ENCODE data around the gene TWF2. TPM values are rescaled to one million over a fixed set of nuclear protein-coding genes. Genes with fewer than 3 reads are reported as not detected.

TWF2 gene
- total and polyA plus RNA-seq, 9 of the 15 experiments (the other 6 are each of a cell fraction or from before 2014, with no cell fraction given): 0.11 to 61.9 (median 29.7) TPM

DNA sequence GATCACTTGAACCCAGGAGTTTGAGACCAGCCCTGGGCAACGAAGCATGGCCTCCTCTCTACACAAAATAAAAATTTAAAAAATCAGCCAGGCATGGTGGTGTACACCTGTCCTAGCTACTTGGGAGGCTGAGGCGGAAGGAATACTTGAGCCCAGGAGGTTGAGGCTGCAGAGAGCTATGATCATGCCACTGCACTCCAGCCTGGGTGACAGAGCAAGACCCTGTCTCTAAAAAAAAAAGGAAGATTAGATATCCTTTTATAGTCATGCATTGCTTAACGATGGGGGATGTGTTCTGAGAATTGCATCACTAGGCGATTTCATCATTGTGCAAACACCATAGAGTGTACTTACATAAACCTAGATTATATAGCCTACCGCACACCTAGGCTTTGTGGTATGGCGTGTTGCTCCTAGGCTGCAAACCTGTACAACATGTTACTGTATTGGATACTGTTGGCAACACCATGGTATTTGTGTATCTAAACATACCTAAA, 28.4 kb downstream of the TWF2 start (continued):
- TF ChIP-seq, protein P1, sequence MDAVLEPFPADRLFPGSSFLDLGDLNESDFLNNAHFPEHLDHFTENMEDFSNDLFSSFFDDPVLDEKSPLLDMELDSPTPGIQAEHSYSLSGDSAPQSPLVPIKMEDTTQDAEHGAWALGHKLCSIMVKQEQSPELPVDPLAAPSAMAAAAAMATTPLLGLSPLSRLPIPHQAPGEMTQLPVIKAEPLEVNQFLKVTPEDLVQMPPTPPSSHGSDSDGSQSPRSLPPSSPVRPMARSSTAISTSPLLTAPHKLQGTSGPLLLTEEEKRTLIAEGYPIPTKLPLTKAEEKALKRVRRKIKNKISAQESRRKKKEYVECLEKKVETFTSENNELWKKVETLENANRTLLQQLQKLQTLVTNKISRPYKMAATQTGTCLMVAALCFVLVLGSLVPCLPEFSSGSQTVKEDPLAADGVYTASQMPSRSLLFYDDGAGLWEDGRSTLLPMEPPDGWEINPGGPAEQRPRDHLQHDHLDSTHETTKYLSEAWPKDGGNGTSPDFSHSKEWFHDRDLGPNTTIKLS (IDR thresholded peaks at IDR 0.05; ENCODE audit: borderline replicate concordance, low read depth): no peak
- TF ChIP-seq, protein P2, sequence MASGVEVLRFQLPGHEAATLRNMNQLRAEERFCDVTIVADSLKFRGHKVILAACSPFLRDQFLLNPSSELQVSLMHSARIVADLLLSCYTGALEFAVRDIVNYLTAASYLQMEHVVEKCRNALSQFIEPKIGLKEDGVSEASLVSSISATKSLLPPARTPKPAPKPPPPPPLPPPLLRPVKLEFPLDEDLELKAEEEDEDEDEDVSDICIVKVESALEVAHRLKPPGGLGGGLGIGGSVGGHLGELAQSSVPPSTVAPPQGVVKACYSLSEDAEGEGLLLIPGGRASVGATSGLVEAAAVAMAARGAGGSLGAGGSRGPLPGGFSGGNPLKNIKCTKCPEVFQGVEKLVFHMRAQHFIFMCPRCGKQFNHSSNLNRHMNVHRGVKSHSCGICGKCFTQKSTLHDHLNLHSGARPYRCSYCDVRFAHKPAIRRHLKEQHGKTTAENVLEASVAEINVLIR (CRISPR knock-in tag; IDR thresholded peaks at IDR 0.05): no peak
- TF ChIP-seq TEAD1 (CRISPR knock-in tag; IDR thresholded peaks at IDR 0.05) (no peak), NONO (IDR thresholded peaks at IDR 0.05; ENCODE audit: low read depth in 2 of 2, low read length in 1 of 2) (no peak), PRMT5 (CRISPR knock-in tag; IDR thresholded peaks at IDR 0.05) (no peak), ZNF239 (CRISPR knock-in tag; IDR thresholded peaks at IDR 0.05) (no peak), RNF2 (IDR thresholded peaks at IDR 0.05) (no peak), ZNF165 (CRISPR knock-in tag; IDR thresholded peaks at IDR 0.05; ENCODE audit: borderline replicate concordance) (no peak), FOXJ2 (tag; IDR thresholded peaks at IDR 0.05) (0 out of 2 replicates have a peak, but pooled peaks have one; percentile 18), CBX3 (IDR thresholded peaks at IDR 0.05; ENCODE audit: borderline replicate concordance in 1 of 2, low read length in 2 of 2) (no peak), RBM22 (IDR thresholded peaks at IDR 0.05; ENCODE audit: low read depth, low read length, poor library complexity, severe bottlenecking) (no peak), ATF7 (IDR thresholded peaks at IDR 0.05) (peak; percentile 86), TRIM24 (IDR thresholded peaks at IDR 0.05) (peak in 1 of 2 experiments; percentile 51; a peak in 1 of 4 replicates), ZNF507 (tag; conservative IDR thresholded peaks at IDR 0.05) (no peak)
- TF ChIP-seq, protein P3, sequence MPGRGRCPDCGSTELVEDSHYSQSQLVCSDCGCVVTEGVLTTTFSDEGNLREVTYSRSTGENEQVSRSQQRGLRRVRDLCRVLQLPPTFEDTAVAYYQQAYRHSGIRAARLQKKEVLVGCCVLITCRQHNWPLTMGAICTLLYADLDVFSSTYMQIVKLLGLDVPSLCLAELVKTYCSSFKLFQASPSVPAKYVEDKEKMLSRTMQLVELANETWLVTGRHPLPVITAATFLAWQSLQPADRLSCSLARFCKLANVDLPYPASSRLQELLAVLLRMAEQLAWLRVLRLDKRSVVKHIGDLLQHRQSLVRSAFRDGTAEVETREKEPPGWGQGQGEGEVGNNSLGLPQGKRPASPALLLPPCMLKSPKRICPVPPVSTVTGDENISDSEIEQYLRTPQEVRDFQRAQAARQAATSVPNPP (IDR thresholded peaks at IDR 0.05; ENCODE audit: borderline replicate concordance, insufficient read depth, insufficient read length): no peak
- TF ChIP-seq, protein P4, sequence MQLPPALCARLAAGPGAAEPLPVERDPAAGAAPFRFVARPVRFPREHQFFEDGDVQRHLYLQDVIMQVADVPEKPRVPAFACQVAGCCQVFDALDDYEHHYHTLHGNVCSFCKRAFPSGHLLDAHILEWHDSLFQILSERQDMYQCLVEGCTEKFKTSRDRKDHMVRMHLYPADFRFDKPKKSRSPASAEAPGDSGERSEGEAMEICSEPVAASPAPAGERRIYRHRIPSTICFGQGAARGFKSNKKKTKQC (CRISPR knock-in tag; IDR thresholded peaks at IDR 0.05): no peak
- TF ChIP-seq, protein P5, sequence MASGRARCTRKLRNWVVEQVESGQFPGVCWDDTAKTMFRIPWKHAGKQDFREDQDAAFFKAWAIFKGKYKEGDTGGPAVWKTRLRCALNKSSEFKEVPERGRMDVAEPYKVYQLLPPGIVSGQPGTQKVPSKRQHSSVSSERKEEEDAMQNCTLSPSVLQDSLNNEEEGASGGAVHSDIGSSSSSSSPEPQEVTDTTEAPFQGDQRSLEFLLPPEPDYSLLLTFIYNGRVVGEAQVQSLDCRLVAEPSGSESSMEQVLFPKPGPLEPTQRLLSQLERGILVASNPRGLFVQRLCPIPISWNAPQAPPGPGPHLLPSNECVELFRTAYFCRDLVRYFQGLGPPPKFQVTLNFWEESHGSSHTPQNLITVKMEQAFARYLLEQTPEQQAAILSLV (tag; IDR thresholded peaks at IDR 0.05): peak; percentile 79
- TF ChIP-seq, protein P6, sequence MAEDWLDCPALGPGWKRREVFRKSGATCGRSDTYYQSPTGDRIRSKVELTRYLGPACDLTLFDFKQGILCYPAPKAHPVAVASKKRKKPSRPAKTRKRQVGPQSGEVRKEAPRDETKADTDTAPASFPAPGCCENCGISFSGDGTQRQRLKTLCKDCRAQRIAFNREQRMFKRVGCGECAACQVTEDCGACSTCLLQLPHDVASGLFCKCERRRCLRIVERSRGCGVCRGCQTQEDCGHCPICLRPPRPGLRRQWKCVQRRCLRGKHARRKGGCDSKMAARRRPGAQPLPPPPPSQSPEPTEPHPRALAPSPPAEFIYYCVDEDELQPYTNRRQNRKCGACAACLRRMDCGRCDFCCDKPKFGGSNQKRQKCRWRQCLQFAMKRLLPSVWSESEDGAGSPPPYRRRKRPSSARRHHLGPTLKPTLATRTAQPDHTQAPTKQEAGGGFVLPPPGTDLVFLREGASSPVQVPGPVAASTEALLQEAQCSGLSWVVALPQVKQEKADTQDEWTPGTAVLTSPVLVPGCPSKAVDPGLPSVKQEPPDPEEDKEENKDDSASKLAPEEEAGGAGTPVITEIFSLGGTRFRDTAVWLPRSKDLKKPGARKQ (CRISPR knock-in tag; IDR thresholded peaks at IDR 0.05): no peak
- TF ChIP-seq, protein P7, sequence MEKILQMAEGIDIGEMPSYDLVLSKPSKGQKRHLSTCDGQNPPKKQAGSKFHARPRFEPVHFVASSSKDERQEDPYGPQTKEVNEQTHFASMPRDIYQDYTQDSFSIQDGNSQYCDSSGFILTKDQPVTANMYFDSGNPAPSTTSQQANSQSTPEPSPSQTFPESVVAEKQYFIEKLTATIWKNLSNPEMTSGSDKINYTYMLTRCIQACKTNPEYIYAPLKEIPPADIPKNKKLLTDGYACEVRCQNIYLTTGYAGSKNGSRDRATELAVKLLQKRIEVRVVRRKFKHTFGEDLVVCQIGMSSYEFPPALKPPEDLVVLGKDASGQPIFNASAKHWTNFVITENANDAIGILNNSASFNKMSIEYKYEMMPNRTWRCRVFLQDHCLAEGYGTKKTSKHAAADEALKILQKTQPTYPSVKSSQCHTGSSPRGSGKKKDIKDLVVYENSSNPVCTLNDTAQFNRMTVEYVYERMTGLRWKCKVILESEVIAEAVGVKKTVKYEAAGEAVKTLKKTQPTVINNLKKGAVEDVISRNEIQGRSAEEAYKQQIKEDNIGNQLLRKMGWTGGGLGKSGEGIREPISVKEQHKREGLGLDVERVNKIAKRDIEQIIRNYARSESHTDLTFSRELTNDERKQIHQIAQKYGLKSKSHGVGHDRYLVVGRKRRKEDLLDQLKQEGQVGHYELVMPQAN (IDR thresholded peaks at IDR 0.05; ENCODE audit: borderline replicate concordance): no peak

All from K562 (cell line).